Glutamatergic neuron (in vitro differentiated cells): ENCODE measurements around the gene C6orf136. TPM values are rescaled to one million over a fixed set of nuclear protein-coding genes. Genes with fewer than 3 reads are reported as not detected.
"Not testable (repeated sequence)": the region's sequence is repeated elsewhere in the genome, so short reads cannot be mapped to it uniquely, and the experiment has no call there.

Source experiments
- DNase-seq: peaks from one replicate; pipeline ENCODE4 v3.0.0; 2022
- H3K27ac Mint-ChIP-seq: one replicate; pipeline ENCODE4 v1.8.0; 2020; ENCODE audit warnings: mild to moderate bottlenecking, mixed read lengths, inconsistent platforms; ENCODE audit not compliant: unreplicated experiment
- H3K27me3 Mint-ChIP-seq: one replicate; pipeline ENCODE4 v1.8.0; 2020; ENCODE audit warnings: mild to moderate bottlenecking, moderate library complexity, mixed read lengths, inconsistent platforms; ENCODE audit not compliant: unreplicated experiment
- H3K36me3 Mint-ChIP-seq: one replicate; pipeline ENCODE4 v1.8.0; 2020; ENCODE audit warnings: mild to moderate bottlenecking, mixed read lengths, inconsistent platforms; ENCODE audit not compliant: unreplicated experiment
- H3K4me1 Mint-ChIP-seq: one replicate; pipeline ENCODE4 v1.8.0; 2020; ENCODE audit warnings: mild to moderate bottlenecking, low read depth, mixed read lengths, inconsistent platforms; ENCODE audit not compliant: unreplicated experiment
- H3K4me3 Mint-ChIP-seq: one replicate; pipeline ENCODE4 v1.8.0; 2020; ENCODE audit warnings: mild to moderate bottlenecking, mixed read lengths, inconsistent platforms; ENCODE audit not compliant: unreplicated experiment
- H3K9me3 Mint-ChIP-seq: one replicate; pipeline ENCODE4 v1.8.0; 2020; ENCODE audit warnings: mild to moderate bottlenecking, moderate library complexity, mixed read lengths, inconsistent platforms; ENCODE audit not compliant: unreplicated experiment
- CTCF ChIP-seq: fragments of 200-600 bp; sonication (generic); IDR thresholded peaks from one replicate; pipeline ENCODE4 v1.5.0; 2021; ENCODE audit not compliant: partially characterized antibody, unreplicated experiment
- total RNA-seq: library from RNA; stranded (reverse); fragmentation: NEBNext Ultra II Directional; extraction: Animal tissue kit (Norgen Biotek cat#: 25700); gene quantifications from one replicate; pipeline ENCODE4 v1.2.1, GENCODE V29; 2021; ENCODE audit not compliant: unreplicated experiment

The C6orf136 gene
- total RNA-seq, 1 donor from 2014 or later: 13.7 TPM

- DNase-seq: no peak
- TF ChIP-seq CTCF: no peak
- no peak overlapping the region for H3K27ac Mint-ChIP-seq
- no peaks in the 10 kb centered on the region for H3K27me3 Mint-ChIP-seq
- no peaks in the 10 kb centered on the region for H3K36me3 Mint-ChIP-seq
- no peak overlapping the region for H3K4me3 Mint-ChIP-seq
- no peaks in the 10 kb centered on the region for H3K4me1 Mint-ChIP-seq
- H3K9me3 Mint-ChIP-seq: no peaks in the 10 kb centered on the region
Observed at GRCh38 chr6:30664994-30665767, 18.2 kb downstream of the C6orf136 start.

- DNase-seq, H3K36me3 Mint-ChIP-seq, H3K4me3 Mint-ChIP-seq, H3K27ac Mint-ChIP-seq, H3K4me1 Mint-ChIP-seq, H3K27me3 Mint-ChIP-seq, H3K9me3 Mint-ChIP-seq: not testable (repeated sequence)
Observed at GRCh38 chr6:30666300-30666699, 19.4 kb downstream of the C6orf136 start.

- Mint-ChIP-seq H3K36me3 (no peaks in the 10 kb centered on the region), H3K9me3 (peaks cover under 1% of the 10 kb centered on the region), H3K4me1 (peaks cover 6% of the 10 kb centered on the region), H3K4me3 (peak overlapping the region; percentile 74), H3K27me3 (peaks cover 4% of the 10 kb centered on the region), H3K27ac (peak overlapping the region; percentile 54)
- no peak for DNase-seq
- no peak for TF ChIP-seq CTCF
Observed at GRCh38 chr6:30670760-30671527, 24.0 kb downstream of the C6orf136 start.

GRCh38 chr6:30672445-30673253 is 25.7 kb downstream of the C6orf136 start, which contains the start of gene DHX16:
DHX16 (minus strand) TSS chr6:30673006; CDS start chr6:30672841, 165 bp downstream.
- H3K36me3 Mint-ChIP-seq: peaks cover 6% of the 10 kb centered on the region
- H3K27ac Mint-ChIP-seq: peak within 1 kb of the TSS; percentile 48
- H3K9me3 Mint-ChIP-seq: peaks cover 7% of the 10 kb centered on the region
- H3K4me1 Mint-ChIP-seq: peaks cover 6% of the 10 kb centered on the region
- peak within 1 kb of the TSS; percentile 74 for H3K4me3 Mint-ChIP-seq
- peak; percentile 95 for DNase-seq
- TF ChIP-seq CTCF: peak; percentile 85
- H3K27me3 Mint-ChIP-seq: peaks cover 4% of the 10 kb centered on the region

GRCh38 chr6:30676660-30677285 is 29.8 kb downstream of the C6orf136 start:
- TF ChIP-seq CTCF: no peak
- H3K27ac Mint-ChIP-seq: peak overlapping the region; percentile 76
- H3K4me3 Mint-ChIP-seq: peak overlapping the region; percentile 56
- peaks cover 8% of the 10 kb centered on the region for H3K27me3 Mint-ChIP-seq
- peaks cover 6% of the 10 kb centered on the region for H3K36me3 Mint-ChIP-seq
- peaks cover 7% of the 10 kb centered on the region for H3K9me3 Mint-ChIP-seq
- peaks cover 21% of the 10 kb centered on the region for H3K4me1 Mint-ChIP-seq
- no peak for DNase-seq
